HepG2 (cell line): ENCODE data around the gene SRSF8. TPM values are rescaled to one million over a fixed set of nuclear protein-coding genes. Genes with fewer than 3 reads are reported as not detected.

Experiments used
- ARID3A ChIP-seq: IDR thresholded peaks from 2 replicates; pipeline ENCODE4 v1.6.1; 2012; ENCODE audit warnings: low read depth, low read length, improper control_type of control experiment
- NCOA5 ChIP-seq: sonication (generic); formaldehyde crosslinking; IDR thresholded peaks from 2 replicates; pipeline ENCODE4 v1.4.0; 2020; ENCODE audit warnings: missing genetic modification reagents
- NR2F6 ChIP-seq, 2 experiments: IDR thresholded peaks; 2 replicates each; pipeline ENCODE4 v1.6.1; 2016; ENCODE audit warnings: antibody characterized with exemption in 1 of 2, mild to moderate bottlenecking in 1 of 2
- RFX1 ChIP-seq: fragments of 450-650 bp; IDR thresholded peaks from 2 replicates; pipeline ENCODE4 v1.6.1; 2017
- SMARCE1 ChIP-seq: fragments of 450-650 bp; IDR thresholded peaks from 2 replicates; pipeline ENCODE4 v1.6.1; 2017; ENCODE audit warnings: borderline replicate concordance
- TCF7 ChIP-seq: sonication (generic); IDR thresholded peaks from 2 replicates; pipeline ENCODE4 v1.6.1; 2016; ENCODE audit warnings: antibody characterized with exemption, low read depth
- ZBTB33 ChIP-seq: sonication (generic); formaldehyde crosslinking; IDR thresholded peaks from 2 replicates; pipeline ENCODE4 v1.4.0; 2020; ENCODE audit warnings: missing genetic modification reagents
- ZNF20 ChIP-seq: sonication (generic); formaldehyde crosslinking; IDR thresholded peaks from 2 replicates; pipeline ENCODE4 v1.4.0; 2020; ENCODE audit warnings: mild to moderate bottlenecking, moderate library complexity, missing genetic modification reagents
- ZNF232 ChIP-seq: sonication (generic); formaldehyde crosslinking; IDR thresholded peaks from 2 replicates; pipeline ENCODE4 v1.4.0; 2020; ENCODE audit warnings: missing genetic modification reagents, borderline replicate concordance
- ZNF350 ChIP-seq: sonication (generic); formaldehyde crosslinking; IDR thresholded peaks from 2 replicates; pipeline ENCODE4 v1.4.0; 2020; ENCODE audit warnings: mild to moderate bottlenecking, low read depth, missing genetic modification reagents, borderline replicate concordance
- ZNF549 ChIP-seq: sonication (generic); formaldehyde crosslinking; IDR thresholded peaks from 2 replicates; pipeline ENCODE4 v1.5.0; 2020; ENCODE audit warnings: missing genetic modification reagents
- ZNF567 ChIP-seq: sonication (generic); formaldehyde crosslinking; IDR thresholded peaks from 2 replicates; pipeline ENCODE4 v1.8.1; 2023; ENCODE audit warnings: mild to moderate bottlenecking, missing genetic modification reagents, borderline replicate concordance
- ZNF781 ChIP-seq: sonication (generic); formaldehyde crosslinking; IDR thresholded peaks from 2 replicates; pipeline ENCODE4 v1.5.1; 2020; ENCODE audit warnings: borderline replicate concordance, mild to moderate bottlenecking, missing genetic modification reagents; ENCODE audit errors: not compliant biosample characterization
- ZZZ3 ChIP-seq: sonication (generic); formaldehyde crosslinking; IDR thresholded peaks from 2 replicates; pipeline ENCODE4 v1.4.0; 2020; ENCODE audit warnings: missing genetic modification reagents, mild to moderate bottlenecking, borderline replicate concordance
- polyA plus RNA-seq, 8 experiments: library from polyadenylated mRNA; depleted of rRNA in 3 of 8; stranded (reverse) in 7 of 8; unstranded in 1 of 8; fragments of >200 nt; fragmentation: Illumina TruSeq in 4 of 8; extraction: Trizol in 4 of 8; gene quantifications; 2 replicates each; pipeline versions ENCODE4 v1.2.1 to v1.2.3, GENCODE V29; 2011 to 2016; ENCODE audit warnings: low read depth in 4 of 8, missing spikeins in 1 of 8, mixed read lengths in 1 of 8; ENCODE audit not compliant: insufficient read depth in 1 of 8
- total RNA-seq, 5 experiments: library from RNA; depleted of rRNA; stranded (reverse); fragments of >200 nt; fragmentation: Illumina TruSeq; extraction: Trizol; gene quantifications; 2 replicates each; pipeline ENCODE4 v1.2.3, GENCODE V29; 2016; ENCODE audit warnings: low read depth in 1 of 5
- TF ChIP-seq, protein P1 (sequence below): sonication (generic); formaldehyde crosslinking; IDR thresholded peaks from 2 replicates; pipeline ENCODE4 v1.4.0; 2020; ENCODE audit warnings: mild to moderate bottlenecking, low read depth, missing genetic modification reagents
- TF ChIP-seq, protein P2 (sequence below): sonication (generic); formaldehyde crosslinking; IDR thresholded peaks from 2 replicates; pipeline ENCODE4 v1.9.0; 2021; ENCODE audit warnings: missing genetic modification reagents, mild to moderate bottlenecking, borderline replicate concordance
- TF ChIP-seq, protein P3 (sequence below): sonication (generic); formaldehyde crosslinking; IDR thresholded peaks from 2 replicates; pipeline ENCODE4 v1.4.0; 2020; ENCODE audit warnings: missing genetic modification reagents, mild to moderate bottlenecking, borderline replicate concordance
- TF ChIP-seq, protein P4 (sequence below): sonication (generic); formaldehyde crosslinking; IDR thresholded peaks from 2 replicates; pipeline ENCODE4 v1.5.0; 2020; ENCODE audit warnings: missing genetic modification reagents, mild to moderate bottlenecking, borderline replicate concordance
- TF ChIP-seq, protein P5 (sequence below): sonication (generic); formaldehyde crosslinking; IDR thresholded peaks from 2 replicates; pipeline ENCODE4 v1.8.1; 2023; ENCODE audit warnings: missing genetic modification reagents, mild to moderate bottlenecking, borderline replicate concordance

The SRSF8 gene
- total and polyA plus RNA-seq, 2 of the 13 experiments (the other 11 are each of a cell fraction or from before 2014, with no cell fraction given): 21.8 to 25.8 TPM

DNA sequence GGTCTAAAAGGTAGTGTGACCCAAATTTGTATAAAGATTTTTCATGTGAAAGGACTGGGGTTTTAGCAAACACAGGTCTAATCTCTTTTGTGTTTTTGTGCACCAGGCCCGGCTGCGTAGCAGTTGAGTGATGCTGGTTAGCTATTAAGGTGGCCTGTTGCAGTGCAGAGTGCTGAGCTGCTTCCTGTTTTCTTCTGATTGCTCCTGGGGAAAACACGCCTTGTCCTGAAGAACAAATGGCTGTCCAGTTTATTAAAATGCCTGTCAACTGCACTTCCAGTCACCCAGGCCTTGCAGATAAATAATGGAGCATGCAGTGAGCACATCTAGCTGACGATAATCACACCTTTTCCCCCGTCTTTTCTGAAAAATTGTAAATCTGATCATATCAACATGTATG, 1.8 kb downstream of the SRSF8 start (continued):
- TF ChIP-seq, protein P1, sequence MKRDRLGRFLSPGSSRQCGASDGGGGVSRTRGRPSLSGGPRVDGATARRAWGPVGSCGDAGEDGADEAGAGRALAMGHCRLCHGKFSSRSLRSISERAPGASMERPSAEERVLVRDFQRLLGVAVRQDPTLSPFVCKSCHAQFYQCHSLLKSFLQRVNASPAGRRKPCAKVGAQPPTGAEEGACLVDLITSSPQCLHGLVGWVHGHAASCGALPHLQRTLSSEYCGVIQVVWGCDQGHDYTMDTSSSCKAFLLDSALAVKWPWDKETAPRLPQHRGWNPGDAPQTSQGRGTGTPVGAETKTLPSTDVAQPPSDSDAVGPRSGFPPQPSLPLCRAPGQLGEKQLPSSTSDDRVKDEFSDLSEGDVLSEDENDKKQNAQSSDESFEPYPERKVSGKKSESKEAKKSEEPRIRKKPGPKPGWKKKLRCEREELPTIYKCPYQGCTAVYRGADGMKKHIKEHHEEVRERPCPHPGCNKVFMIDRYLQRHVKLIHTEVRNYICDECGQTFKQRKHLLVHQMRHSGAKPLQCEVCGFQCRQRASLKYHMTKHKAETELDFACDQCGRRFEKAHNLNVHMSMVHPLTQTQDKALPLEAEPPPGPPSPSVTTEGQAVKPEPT (CRISPR knock-in tag): 0 out of 2 replicates have a peak, but pooled peaks have one; percentile 35
- peak; percentile 72 for TF ChIP-seq ARID3A
- no peak for TF ChIP-seq ZZZ3 (CRISPR knock-in tag)
- TF ChIP-seq NCOA5 (CRISPR knock-in tag): no peak
- TF ChIP-seq TCF7: no peak
- TF ChIP-seq, protein P2, sequence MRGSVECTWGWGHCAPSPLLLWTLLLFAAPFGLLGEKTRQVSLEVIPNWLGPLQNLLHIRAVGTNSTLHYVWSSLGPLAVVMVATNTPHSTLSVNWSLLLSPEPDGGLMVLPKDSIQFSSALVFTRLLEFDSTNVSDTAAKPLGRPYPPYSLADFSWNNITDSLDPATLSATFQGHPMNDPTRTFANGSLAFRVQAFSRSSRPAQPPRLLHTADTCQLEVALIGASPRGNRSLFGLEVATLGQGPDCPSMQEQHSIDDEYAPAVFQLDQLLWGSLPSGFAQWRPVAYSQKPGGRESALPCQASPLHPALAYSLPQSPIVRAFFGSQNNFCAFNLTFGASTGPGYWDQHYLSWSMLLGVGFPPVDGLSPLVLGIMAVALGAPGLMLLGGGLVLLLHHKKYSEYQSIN (CRISPR knock-in tag): no peak
- no peak for TF ChIP-seq RFX1
- TF ChIP-seq SMARCE1: no peak
- no peak for TF ChIP-seq ZNF781 (CRISPR knock-in tag)
- no peak for TF ChIP-seq ZNF549 (CRISPR knock-in tag)
- no peak for TF ChIP-seq ZNF20 (CRISPR knock-in tag)
- no peak for TF ChIP-seq ZNF350 (CRISPR knock-in tag)
- peak; percentile 58; the same call in 1 of the 2 replicates for TF ChIP-seq ZNF232 (CRISPR knock-in tag)
- TF ChIP-seq, protein P3, sequence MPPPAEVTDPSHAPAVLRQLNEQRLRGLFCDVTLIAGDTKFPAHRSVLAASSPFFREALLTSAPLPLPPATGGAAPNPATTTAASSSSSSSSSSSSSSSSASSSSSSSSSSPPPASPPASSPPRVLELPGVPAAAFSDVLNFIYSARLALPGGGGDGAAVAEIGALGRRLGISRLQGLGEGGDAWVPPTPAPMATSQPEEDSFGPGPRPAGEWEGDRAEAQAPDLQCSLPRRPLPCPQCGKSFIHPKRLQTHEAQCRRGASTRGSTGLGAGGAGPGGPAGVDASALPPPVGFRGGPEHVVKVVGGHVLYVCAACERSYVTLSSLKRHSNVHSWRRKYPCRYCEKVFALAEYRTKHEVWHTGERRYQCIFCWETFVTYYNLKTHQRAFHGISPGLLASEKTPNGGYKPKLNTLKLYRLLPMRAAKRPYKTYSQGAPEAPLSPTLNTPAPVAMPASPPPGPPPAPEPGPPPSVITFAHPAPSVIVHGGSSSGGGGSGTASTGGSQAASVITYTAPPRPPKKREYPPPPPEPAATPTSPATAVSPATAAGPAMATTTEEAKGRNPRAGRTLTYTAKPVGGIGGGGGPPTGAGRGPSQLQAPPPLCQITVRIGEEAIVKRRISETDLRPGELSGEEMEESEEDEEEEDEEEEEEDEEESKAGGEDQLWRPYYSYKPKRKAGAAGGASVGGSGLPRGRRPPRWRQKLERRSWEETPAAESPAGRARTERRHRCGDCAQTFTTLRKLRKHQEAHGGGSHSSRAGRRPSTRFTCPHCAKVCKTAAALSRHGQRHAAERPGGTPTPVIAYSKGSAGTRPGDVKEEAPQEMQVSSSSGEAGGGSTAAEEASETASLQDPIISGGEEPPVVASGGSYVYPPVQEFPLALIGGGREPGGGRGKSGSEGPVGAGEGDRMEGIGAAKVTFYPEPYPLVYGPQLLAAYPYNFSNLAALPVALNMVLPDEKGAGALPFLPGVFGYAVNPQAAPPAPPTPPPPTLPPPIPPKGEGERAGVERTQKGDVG: no peak
- TF ChIP-seq NR2F6 (IDR thresholded peaks at IDR 0.05): no peak
- no peak for TF ChIP-seq NR2F6 (CRISPR knock-in tag; IDR thresholded peaks at IDR 0.05)
- no peak for TF ChIP-seq ZBTB33 (CRISPR knock-in tag)
- TF ChIP-seq, protein P4, sequence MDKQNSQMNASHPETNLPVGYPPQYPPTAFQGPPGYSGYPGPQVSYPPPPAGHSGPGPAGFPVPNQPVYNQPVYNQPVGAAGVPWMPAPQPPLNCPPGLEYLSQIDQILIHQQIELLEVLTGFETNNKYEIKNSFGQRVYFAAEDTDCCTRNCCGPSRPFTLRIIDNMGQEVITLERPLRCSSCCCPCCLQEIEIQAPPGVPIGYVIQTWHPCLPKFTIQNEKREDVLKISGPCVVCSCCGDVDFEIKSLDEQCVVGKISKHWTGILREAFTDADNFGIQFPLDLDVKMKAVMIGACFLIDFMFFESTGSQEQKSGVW (CRISPR knock-in tag): no peak
- TF ChIP-seq, protein P5, sequence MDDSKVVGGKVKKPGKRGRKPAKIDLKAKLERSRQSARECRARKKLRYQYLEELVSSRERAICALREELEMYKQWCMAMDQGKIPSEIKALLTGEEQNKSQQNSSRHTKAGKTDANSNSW: no peak
- no peak for TF ChIP-seq ZNF567 (CRISPR knock-in tag)
